Sciatic nerve (tissue), 2 donors: ENCODE measurements around the gene SUFU. TPM values are rescaled to one million over a fixed set of nuclear protein-coding genes. Genes with fewer than 3 reads are reported as not detected.

ENCODE experiments used
- ATAC-seq: fragments of 200-7000 bp; cut with Tn5 transposase; one replicate; pipeline ENCODE4 v1.9.1; 2020; ENCODE audit warnings: mild to moderate bottlenecking, moderate library complexity
- DNase-seq: peaks from one replicate; pipeline ENCODE4 v3.0.0-alpha.2; 2020; ENCODE audit warnings: low spot score
- intact Hi-C: fragments of 100-400 bp; cut with DNase I; formaldehyde crosslinking; loops from one replicate; pipeline ENCODE4 v1.14.2; 2022
- total RNA-seq: library from RNA; stranded (reverse); fragmentation: NEBNext Ultra II Directional; extraction: Animal tissue kit (Norgen Biotek cat#: 25700); gene quantifications from one replicate; pipeline ENCODE4 v1.2.1, GENCODE V29; 2021
- donor health status: DM: no; HTN: no; CAD: no.
- donor health status: DM: no; HTN: no; CAD: no.

The SUFU gene
- total RNA-seq, 1 donor from 2014 or later: 19.7 TPM

GRCh38 chr10:102621443-102622325, 117.9 kb downstream of the SUFU start:
- peak; percentile 55 for DNase-seq
- peak; percentile 7 for ATAC-seq

GRCh38 chr10:102624094-102624493, 120.3 kb downstream of the SUFU start:
- no peak for ATAC-seq
- no peak for DNase-seq
- intact Hi-C loops: no loop called here

More at GRCh38 chr10:102621443-102622325, 117.9 kb downstream of the SUFU start:
- intact Hi-C loops: no loop called here

- DNase-seq: peak; percentile 46
- no peak for ATAC-seq
- intact Hi-C loops: no loop called here
These were observed 121.2 kb downstream of the SUFU start for GRCh38 chr10:102624751-102625645.

GRCh38 chr10:102626026-102626685, 122.4 kb downstream of the SUFU start:
- intact Hi-C loops: no loop called here
- ATAC-seq (no peak), DNase-seq (peak; percentile 58)

- intact Hi-C loops: no loop called here
- ATAC-seq: peak; percentile 9
- peak; percentile 49 for DNase-seq
These were observed 123.5 kb downstream of the SUFU start for GRCh38 chr10:102627291-102627735.

GRCh38 chr10:102627736-102628293, 124.0 kb downstream of the SUFU start:
- intact Hi-C loops: no loop called here
- ATAC-seq (peak; percentile 70), DNase-seq (peak; percentile 78)

GRCh38 chr10:102628451-102628911, 124.7 kb downstream of the SUFU start:
- intact Hi-C loops: no loop called here
- peak; percentile 87 for DNase-seq
- ATAC-seq: peak; percentile 41

- intact Hi-C loops: no loop called here
- ATAC-seq: peak; percentile 2
- DNase-seq: peak; percentile 70
These were observed 126.2 kb downstream of the SUFU start for GRCh38 chr10:102629661-102630614.

GRCh38 chr10:102630663-102631062, 126.9 kb downstream of the SUFU start:
- intact Hi-C loops: no loop called here
- ATAC-seq (no peak), DNase-seq (peak; percentile 40)

GRCh38 chr10:102631525-102632393, 128.0 kb downstream of the SUFU start:
- ATAC-seq (no peak), DNase-seq (peak; percentile 53)
- intact Hi-C loops: no loop called here

- intact Hi-C loops: no loop called here
- ATAC-seq: no peak
- DNase-seq: peak; percentile 60
These were observed 128.8 kb downstream of the SUFU start for GRCh38 chr10:102632394-102633111.

- no peak for ATAC-seq
- intact Hi-C loops: no loop called here
- DNase-seq: peak; percentile 61
These were observed 129.5 kb downstream of the SUFU start for GRCh38 chr10:102633287-102633686.

- DNase-seq (peak; percentile 48), ATAC-seq (no peak)
These were observed 130.1 kb downstream of the SUFU start for GRCh38 chr10:102633848-102634247.

GRCh38 chr10:102634686-102635085, 130.9 kb downstream of the SUFU start:
- intact Hi-C loops: no loop called here
- no peak for ATAC-seq

More at GRCh38 chr10:102633848-102634247, 130.1 kb downstream of the SUFU start:
- intact Hi-C loops: no loop called here

GRCh38 chr10:102635377-102635776, 131.6 kb downstream of the SUFU start:
- intact Hi-C loops: no loop called here
- no peak for DNase-seq
- no peak for ATAC-seq

More at GRCh38 chr10:102634686-102635085, 130.9 kb downstream of the SUFU start:
- no peak for DNase-seq

- intact Hi-C loops: no loop called here
- ATAC-seq: no peak
- no peak for DNase-seq
These were observed 135.8 kb downstream of the SUFU start for GRCh38 chr10:102639537-102639936.
